GM18867 (cell line): Measurements from ENCODE around the gene PDE11A.

Experiments
- ATAC-seq: cut with Tn5 transposase; IDR thresholded peaks from one replicate; pipeline ENCODE4 v1.9.1; 2021; ENCODE audit warnings: mild to moderate bottlenecking, moderate library complexity; ENCODE audit not compliant: unreplicated experiment

Gene PDE11A

GRCh38 chr2:177641331-177641730 lies 431.2 kb downstream of the PDE11A start:
- no peak for ATAC-seq

GRCh38 chr2:177640423-177640822 lies 432.2 kb downstream of the PDE11A start:
- ATAC-seq, result no peak

DNA sequence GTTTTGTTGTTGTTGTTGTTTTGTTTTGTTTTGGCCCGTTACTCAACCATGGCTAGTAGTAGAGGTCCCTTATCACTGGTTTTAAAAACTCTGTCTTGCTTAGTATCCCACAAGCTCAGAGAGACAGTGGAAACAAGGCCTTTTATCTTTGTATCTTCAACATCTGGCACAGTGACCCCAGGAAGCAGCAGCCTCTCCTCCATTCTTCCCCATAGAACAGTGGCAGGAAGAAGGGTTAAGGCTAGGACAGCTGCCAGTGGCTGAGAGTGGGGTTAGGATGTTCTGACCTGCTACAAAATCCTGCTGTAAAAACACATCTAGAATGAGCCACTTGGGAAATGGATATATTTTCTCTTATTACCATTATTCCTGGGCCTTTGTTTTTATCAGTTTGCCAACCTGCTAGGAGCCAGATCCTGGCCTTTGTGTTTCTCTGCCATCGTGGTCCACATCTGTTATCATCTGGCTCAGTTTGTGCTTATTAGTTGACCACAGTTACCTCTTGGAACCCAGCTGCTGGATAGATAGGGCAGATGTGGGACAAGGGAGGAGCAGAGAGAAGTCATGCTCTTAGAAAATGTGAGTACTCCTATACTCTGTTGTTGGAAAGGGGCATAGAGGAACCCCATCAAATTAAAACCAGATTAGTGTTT lies 433.2 kb downstream of the PDE11A start:
- no peak for ATAC-seq

GRCh38 chr2:177638507-177638906 lies 434.1 kb downstream of the PDE11A start:
- ATAC-seq, result no peak

DNA sequence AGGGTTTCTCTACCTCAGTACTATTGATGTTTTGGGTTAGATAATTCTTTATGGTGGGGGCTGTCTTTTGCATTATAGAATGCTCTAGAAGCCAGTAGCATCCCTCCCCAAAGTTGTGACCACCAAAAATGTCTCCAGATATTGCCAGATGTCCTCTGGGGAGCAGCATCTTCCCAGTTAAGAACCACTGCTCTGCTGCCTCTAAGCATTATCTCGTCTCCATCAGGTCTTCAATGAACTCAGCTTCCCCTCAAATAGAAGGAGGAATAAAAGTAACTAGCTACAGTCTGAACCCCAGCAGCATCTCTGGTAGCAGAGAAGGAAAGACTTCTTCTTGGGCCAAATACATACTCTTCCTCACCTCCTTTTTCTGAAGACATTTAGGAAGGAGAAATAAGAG lies 435.9 kb downstream of the PDE11A start:
- no peak for ATAC-seq

DNA sequence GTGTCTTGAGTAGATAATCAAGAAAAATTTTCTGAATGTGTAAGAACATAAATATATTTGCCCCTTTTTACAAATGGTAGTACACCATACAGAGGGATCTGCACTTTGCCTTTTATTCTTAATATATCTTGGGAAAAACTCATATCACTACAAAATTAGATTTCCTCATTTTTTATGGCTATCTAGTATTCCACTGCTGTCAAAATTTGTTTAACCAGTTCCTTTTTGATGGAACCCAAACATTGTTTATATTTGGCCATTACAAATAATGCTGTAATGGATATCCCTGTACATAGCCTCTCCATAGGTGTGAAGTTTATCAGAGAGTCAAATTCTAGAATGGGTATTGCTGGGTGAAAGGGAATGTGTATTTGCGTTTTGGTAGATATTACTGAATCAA lies 436.9 kb downstream of the PDE11A start:
- no peak for ATAC-seq

- no peak for ATAC-seq
Measured at GRCh38 chr2:177633910-177634294, 438.7 kb downstream of the PDE11A start.

- ATAC-seq, result no peak
Measured at GRCh38 chr2:177633111-177633510, 439.5 kb downstream of the PDE11A start.

- ATAC-seq, result no peak
Measured at GRCh38 chr2:177631680-177632079, 440.9 kb downstream of the PDE11A start.

- ATAC-seq, result peak; percentile 64
Measured at GRCh38 chr2:177629357-177630024, 443.1 kb downstream of the PDE11A start.

GRCh38 chr2:177628831-177629230 lies 443.7 kb downstream of the PDE11A start:
- no peak for ATAC-seq

GRCh38 chr2:177625744-177626650 lies 446.6 kb downstream of the PDE11A start:
- ATAC-seq, result no peak

- ATAC-seq, result no peak
Measured at GRCh38 chr2:177622521-177622920, 450.1 kb downstream of the PDE11A start.

- ATAC-seq, result no peak
Measured at GRCh38 chr2:177619986-177620385, 452.6 kb downstream of the PDE11A start.

DNA sequence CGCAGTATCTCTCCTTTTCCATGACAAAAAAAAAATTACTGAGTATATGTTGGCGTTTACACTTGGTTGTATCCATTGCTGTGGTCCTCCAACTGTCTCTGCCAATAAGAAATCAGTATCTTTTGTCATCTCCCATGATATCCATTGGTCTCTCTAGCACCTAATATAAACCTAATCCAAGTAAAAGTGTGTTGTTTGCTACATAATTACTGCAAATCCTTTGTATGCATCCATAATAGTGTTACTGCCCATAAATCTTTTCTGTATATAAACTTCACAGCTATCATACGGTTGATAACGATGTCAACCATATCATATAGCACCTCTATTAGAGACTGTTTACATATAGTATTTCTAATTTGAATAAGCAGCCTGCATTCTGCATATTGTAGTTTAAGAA lies 453.1 kb downstream of the PDE11A start:
- no peak for ATAC-seq

DNA sequence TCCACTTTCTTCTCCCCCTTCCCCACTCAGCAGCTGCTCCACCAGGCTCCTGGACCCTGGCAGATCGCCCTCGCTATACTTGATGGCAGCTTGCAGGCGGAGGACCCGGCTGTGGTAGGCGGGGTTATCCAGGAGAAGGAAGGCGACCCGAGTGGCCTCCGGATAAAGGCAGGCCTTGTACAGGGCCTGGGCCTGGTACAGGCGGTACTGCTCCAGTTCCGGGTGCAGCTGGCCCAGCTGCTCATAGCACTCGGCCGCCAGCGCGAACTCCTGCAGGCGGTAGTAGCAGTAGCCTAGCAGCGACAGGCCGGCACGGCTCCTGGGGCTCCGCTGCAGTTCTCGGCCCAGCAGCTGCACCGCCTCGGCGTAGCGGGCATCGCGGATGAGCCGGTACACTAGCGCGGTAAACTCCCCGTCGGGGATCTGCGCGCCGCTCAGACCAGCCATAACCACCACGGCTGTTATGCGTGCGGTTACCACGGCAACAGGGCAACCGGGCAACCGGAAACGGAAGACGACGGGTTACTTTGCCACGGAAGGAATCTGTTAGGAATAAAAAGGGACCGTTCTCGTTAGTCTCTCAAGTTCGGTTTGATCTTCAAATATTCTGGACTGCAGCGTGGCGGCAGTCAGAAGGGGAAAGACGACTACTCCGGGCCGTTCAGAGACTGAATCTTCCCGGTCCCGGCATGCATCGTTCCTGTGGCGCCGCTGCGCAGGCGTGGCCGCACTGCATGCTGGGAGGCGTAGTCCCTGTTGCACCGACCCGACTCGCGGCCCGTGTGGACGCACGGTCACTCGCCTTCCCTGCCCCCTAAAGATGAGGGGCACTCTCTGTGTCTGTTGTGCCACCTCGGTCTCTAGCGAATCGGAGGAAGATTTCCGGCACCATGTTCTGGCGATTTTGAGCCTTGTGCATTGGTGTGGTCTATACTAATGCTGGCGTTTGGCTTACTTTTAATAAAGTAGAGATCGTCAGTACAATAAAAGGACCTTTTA lies 454.0 kb downstream of the PDE11A start:
- peak; percentile 98 for ATAC-seq

GRCh38 chr2:177617849-177618248 lies 454.7 kb downstream of the PDE11A start:
- no peak for ATAC-seq

DNA sequence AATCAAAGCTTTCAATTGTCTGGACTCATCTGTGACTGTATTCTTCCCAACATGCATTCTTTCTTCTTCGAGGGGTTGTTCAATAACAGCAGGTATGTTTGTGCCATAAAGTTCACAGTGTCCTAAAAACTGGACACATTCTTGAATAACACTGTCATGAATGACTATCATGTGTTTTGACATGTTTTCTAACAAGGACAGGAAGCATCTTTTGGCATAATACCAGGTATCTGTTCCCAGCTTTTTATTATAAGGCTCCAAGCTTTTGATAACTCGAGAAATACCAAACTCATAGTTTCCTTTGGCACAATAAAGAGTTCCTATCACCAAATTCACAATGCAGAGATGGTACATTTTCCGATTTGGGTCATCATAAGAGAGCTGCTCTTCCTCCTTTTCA lies 455.8 kb downstream of the PDE11A start:
- no peak for ATAC-seq

DNA sequence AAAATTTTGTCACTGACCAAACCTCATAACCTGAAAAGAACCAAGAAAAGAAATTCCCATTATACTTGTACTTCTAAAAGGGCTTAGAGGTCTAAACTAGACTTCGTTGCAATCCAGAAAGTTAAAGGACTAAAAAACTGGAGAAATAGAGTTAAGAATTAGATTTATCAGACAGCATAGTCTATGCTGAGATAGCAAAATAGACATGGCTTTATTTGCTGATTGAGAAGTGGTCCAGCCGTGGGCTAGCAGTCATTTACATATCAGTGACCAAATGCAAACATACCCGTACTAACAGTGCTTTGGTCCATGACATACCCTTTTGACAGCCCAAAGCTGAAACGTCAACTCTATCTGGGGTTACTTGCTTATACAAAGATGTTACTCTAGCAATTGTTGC lies 456.5 kb downstream of the PDE11A start:
- no peak for ATAC-seq

- ATAC-seq, result no peak
Measured at GRCh38 chr2:177612659-177613058, 459.9 kb downstream of the PDE11A start.
